Stimulated activated CD4-positive, alpha-beta T cell treated with anti-CD3 and anti-CD28 coated beads, TNF-alpha, amount 100 ng/mL, for 4 hours (primary cell): ENCODE measurements around the gene RGS12.

Experiments
- DNase-seq, 3 experiments: peaks; one replicate each; pipeline ENCODE4 v3.0.0-alpha.2; 2020; ENCODE audit warnings: low read depth in 3 of 3

Gene RGS12

GRCh38 chr4:3331511-3332394 lies 38.9 kb downstream of the RGS12 start:
- DNase-seq, result no peak

GRCh38 chr4:3332498-3332897 lies 39.7 kb downstream of the RGS12 start:
- no peak for DNase-seq

- no peak for DNase-seq
These were observed 41.5 kb downstream of the RGS12 start for GRCh38 chr4:3334316-3334715.

GRCh38 chr4:3335385-3335784 lies 42.6 kb downstream of the RGS12 start:
- DNase-seq, result no peak

- DNase-seq, result no peak
These were observed 43.2 kb downstream of the RGS12 start for GRCh38 chr4:3335982-3336381.

GRCh38 chr4:3336382-3337356 lies 43.8 kb downstream of the RGS12 start:
- no peak for DNase-seq

GRCh38 chr4:3337357-3337732 lies 44.5 kb downstream of the RGS12 start:
- no peak for DNase-seq

GRCh38 chr4:3337811-3338210 lies 45.0 kb downstream of the RGS12 start:
- no peak for DNase-seq

GRCh38 chr4:3338321-3338838 lies 45.6 kb downstream of the RGS12 start:
- no peak for DNase-seq

- DNase-seq, result no peak
These were observed 46.2 kb downstream of the RGS12 start for GRCh38 chr4:3338976-3339531.

GRCh38 chr4:3339577-3339976 lies 46.8 kb downstream of the RGS12 start:
- no peak for DNase-seq

GRCh38 chr4:3340038-3340699 lies 47.3 kb downstream of the RGS12 start:
- DNase-seq, result no peak

- DNase-seq, result no peak
These were observed 47.9 kb downstream of the RGS12 start for GRCh38 chr4:3340700-3341083.

- DNase-seq, result no peak
These were observed 48.9 kb downstream of the RGS12 start for GRCh38 chr4:3341760-3342159.

GRCh38 chr4:3342182-3342854 lies 49.5 kb downstream of the RGS12 start:
- DNase-seq, result no peak
